Transverse colon (tissue), 4 donors: ENCODE data around the gene TRMT5.

Experiments
- POLR2A ChIP-seq: fragments of 450-650 bp; IDR thresholded peaks from one replicate; pipeline ENCODE4 v1.6.1; 2016; ENCODE audit warnings: antibody characterized with exemption, mild to moderate bottlenecking, moderate library complexity
- POLR2AphosphoS5 ChIP-seq, 3 donors: sonication (generic); formaldehyde crosslinking; IDR thresholded peaks; one replicate each; pipeline ENCODE4 v1.6.1; 2016; ENCODE audit warnings: antibody characterized with exemption in 3 of 3
- TF ChIP-seq, protein P1 (sequence below), 5 experiments: fragments of 200-600 bp in 3 of 5; fragments of 450-650 bp in 2 of 5; sonication (generic) in 3 of 5; IDR thresholded peaks; 1 replicate in 2 of 5; 2 replicates in 3 of 5; pipeline ENCODE4 v1.5.1; 2016 to 2017; ENCODE audit warnings: antibody characterized with exemption in 5 of 5, inconsistent platforms in 3 of 5, mild to moderate bottlenecking in 2 of 5, moderate library complexity in 1 of 5

GRCh38 chr14:60977847-60978246 lies 3.0 kb downstream of the TRMT5 start:
- TF ChIP-seq, protein P1, sequence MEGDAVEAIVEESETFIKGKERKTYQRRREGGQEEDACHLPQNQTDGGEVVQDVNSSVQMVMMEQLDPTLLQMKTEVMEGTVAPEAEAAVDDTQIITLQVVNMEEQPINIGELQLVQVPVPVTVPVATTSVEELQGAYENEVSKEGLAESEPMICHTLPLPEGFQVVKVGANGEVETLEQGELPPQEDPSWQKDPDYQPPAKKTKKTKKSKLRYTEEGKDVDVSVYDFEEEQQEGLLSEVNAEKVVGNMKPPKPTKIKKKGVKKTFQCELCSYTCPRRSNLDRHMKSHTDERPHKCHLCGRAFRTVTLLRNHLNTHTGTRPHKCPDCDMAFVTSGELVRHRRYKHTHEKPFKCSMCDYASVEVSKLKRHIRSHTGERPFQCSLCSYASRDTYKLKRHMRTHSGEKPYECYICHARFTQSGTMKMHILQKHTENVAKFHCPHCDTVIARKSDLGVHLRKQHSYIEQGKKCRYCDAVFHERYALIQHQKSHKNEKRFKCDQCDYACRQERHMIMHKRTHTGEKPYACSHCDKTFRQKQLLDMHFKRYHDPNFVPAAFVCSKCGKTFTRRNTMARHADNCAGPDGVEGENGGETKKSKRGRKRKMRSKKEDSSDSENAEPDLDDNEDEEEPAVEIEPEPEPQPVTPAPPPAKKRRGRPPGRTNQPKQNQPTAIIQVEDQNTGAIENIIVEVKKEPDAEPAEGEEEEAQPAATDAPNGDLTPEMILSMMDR (IDR thresholded peaks at IDR 0.05): no peak
- no peak for TF ChIP-seq POLR2AphosphoS5 (IDR thresholded peaks at IDR 0.05)
- TF ChIP-seq POLR2A: no peak
